Measurements from ENCODE around the gene TSPAN31.
"Not testable (repeated sequence)": the region's sequence is repeated elsewhere in the genome, so short reads cannot be mapped to it uniquely, and the experiment has no call there.

The TSPAN31 gene, protein sequence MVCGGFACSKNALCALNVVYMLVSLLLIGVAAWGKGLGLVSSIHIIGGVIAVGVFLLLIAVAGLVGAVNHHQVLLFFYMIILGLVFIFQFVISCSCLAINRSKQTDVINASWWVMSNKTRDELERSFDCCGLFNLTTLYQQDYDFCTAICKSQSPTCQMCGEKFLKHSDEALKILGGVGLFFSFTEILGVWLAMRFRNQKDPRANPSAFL

DNA sequence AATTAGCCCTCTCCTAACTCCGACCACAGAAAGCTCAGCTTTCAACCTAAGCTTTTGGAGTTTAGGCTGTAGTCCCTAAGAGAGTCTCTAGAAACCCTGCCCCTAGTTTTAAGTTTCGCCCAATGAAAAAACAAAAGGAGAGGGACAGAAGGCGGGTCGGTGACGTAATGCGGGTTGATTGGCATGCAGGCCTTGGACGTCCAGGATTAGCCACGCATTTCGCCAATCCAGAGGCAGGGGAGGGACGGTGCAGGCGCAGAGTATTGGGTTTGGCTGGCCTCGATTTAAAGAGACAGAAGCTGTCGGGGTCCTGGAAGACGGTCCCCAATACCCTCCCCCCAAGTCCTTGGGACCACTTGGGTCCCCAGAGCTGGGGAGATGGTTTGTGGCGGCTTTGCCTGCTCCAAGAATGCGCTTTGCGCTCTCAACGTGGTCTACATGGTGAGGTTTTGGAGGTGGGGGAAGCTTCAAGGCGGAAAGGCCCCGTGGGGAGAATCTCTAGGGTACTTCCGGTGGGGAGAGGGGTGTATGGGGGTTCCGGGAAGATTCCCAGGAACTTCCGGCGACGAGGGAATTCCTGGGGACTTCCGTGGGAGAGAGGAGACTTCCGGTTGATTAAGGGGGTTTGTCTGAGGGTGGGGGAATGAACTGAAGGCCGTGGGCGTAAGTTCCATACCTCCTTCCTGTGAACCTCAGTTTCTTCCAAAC lies at the start of gene TSPAN31:
Gene TSPAN31 (plus strand): TSS at position 263 of the 708 bp plus-strand sequence. CDS start 116 bp downstream, at position 379.
- peak; percentile 90 to 93 for DNase-seq (ENCODE audit: low read depth in 2 of 2)

DNA sequence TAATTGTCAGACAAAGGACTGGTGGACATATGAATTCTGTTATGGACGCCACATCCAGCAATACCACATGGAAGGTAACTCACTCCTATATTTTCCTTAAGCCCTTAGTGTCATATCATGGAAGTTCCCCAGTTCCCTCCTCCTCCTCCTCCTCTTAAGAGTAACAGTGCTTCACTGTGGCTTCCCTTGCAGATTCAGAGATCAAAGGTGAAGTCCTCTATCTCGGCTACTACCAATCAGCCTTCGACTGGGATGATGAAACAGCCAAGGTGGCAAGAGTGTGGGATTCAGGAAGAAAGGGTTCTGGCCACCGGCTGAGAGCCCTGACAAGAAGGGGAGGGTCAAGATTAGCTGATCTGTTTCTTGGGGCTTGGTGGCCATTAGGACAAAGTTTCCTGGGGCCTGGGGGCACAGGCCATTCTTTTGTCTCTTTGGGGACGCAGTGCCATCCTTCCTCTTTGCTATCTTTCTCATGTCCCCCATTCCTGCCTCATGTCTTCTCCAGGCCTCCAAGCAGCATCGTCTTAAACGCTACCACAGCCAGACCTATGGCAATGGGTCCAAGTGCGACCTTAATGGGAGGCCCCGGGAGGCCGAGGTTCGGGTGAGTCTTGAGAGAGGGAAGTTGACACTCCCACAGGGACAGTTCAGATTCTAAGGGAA lies 48.9 kb upstream of the TSPAN31 start:
- DNase-seq (ENCODE audit: low read depth in 2 of 2): no peak

DNA sequence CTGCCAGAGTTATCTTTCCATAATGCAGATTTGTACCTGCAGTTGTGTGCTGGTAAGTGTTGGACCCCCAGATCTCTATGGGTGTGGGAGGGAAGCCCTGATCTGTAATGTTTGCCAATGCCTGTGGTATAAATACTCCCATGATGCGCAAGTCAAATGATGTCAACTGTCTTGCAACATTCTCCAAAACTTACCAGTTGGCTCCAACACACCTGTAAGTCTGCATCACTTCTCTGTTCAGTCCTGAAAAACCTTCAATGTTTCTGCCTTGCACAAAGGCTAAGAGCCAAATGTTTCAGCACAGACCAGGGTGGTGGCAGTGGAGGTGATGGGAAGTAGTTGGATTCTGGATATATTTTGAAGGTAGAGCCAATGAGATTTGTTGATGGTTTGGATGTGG lies 47.8 kb upstream of the TSPAN31 start:
- no peak for DNase-seq (ENCODE audit: low read depth in 2 of 2)

DNA sequence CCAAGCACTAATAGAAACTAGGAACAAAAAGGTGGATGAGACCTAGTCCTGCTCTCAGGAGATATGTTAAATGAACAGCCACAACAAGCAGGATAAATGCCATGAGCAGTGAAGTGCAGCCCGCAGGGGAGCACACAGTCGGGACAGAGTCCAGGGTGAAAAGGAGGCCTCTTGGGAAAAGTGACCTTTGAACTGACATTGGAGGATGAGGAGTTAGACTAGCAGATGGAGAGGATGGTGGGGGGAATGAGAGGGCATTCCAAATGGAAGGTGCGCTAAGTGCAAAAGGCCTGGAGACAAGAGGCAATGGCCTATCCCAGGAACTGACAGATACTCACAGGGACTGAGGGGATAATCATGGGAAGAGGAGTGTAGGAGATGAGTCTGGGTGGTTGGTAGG lies 46.4 kb upstream of the TSPAN31 start:
- no peak for DNase-seq (ENCODE audit: low read depth in 2 of 2)

DNA sequence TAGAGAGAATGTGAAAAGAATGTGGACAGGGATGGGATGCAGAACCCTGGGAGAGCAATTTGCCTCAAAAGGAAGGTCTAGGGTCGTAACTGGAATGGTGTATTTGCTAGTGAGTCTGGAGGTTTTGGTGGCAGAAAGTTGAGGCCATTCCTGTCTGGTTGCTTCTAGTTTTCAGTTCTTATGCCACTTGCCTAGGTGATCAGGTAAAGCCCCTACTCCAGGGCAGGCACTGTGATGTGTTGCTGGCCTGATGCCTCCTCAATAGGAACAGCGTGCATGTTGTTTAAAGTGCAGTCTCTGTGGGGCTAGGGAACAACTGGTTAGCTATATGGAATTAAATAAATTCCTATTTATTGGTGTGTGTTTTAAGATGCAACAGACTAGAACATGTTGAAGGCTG lies 44.5 kb upstream of the TSPAN31 start:
- no peak for DNase-seq (ENCODE audit: low read depth in 2 of 2)

DNA sequence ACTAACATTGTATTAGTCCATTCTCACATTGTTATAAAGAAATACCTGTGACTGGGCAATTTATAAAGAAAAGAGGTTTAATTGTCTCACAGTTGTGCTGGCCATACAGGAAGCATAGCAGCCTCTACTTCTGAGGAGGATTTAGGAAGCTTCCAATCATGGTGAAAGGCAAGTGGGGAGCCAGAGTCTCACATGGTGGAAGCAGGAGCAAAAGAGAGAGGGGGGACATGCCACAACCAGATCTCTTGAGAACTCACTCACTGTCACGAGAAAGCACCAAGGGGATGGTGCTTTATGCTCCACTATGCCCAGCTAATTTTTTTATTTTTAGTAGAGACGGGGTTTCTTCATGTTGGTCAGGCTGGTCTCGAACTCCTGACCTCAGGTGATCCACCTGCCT lies 37.6 kb upstream of the TSPAN31 start:
- no peak for DNase-seq (ENCODE audit: low read depth in 2 of 2)

DNA sequence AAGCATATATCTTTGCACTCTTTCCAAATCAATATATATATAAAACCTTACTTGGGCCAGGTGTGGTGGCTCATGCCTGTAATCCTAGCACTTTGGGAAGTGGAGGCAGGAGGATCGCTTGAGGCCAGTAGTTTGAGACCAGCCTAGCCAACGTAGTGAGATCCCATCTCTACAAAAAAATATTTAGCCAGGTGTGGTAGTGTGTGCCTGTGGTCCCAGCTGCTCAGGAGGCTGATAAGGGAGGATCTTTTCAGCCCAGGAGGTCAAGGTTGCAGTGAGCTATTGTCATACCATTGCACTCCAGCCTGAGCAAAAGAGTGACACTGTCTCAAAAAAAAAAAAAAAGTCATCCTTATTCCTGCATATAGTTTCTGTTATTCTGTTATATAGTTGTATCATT lies 36.5 kb upstream of the TSPAN31 start:
- DNase-seq (ENCODE audit: low read depth in 2 of 2): no peak

DNA sequence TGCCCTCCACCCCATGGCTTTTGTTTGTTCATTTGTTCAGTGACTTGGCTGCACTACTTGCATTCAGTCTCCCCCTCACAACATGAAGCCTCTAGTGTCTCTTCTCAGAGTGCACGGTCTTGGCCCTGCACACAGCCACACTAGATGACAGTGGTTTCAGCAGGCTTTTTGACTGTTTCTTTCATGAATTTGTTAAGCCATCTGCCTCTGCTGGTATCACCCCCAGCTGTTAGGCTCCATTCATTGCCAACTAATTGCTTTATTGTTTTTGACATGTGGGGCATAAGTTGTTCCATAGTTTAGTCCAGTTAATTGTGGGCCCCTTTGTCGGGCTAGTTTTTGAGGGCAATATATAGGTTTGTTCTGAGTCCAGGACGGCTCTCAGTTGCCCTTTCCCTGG lies 32.1 kb upstream of the TSPAN31 start:
- DNase-seq (ENCODE audit: low read depth in 2 of 2): no peak

DNA sequence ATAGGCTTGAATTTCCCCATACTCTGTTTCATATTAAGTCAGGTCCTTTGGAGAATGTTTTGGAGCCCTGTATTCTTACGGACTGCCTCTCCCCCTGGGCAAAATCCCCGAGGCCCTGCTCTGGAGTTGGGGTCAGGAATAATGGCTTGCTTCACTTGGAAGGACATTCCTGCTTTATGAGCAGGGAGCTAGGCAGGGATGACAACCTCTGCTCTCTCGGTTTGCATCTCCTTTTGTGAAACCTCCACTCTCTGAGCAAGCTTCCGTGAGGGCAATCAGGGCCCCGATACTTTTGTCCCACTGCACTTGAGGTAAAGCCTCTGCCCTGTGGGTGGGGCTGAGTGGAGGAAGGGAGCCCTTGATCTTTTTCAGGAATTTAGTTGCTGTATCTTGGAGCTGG lies 31.6 kb upstream of the TSPAN31 start:
- no peak for DNase-seq (ENCODE audit: low read depth in 2 of 2)

DNA sequence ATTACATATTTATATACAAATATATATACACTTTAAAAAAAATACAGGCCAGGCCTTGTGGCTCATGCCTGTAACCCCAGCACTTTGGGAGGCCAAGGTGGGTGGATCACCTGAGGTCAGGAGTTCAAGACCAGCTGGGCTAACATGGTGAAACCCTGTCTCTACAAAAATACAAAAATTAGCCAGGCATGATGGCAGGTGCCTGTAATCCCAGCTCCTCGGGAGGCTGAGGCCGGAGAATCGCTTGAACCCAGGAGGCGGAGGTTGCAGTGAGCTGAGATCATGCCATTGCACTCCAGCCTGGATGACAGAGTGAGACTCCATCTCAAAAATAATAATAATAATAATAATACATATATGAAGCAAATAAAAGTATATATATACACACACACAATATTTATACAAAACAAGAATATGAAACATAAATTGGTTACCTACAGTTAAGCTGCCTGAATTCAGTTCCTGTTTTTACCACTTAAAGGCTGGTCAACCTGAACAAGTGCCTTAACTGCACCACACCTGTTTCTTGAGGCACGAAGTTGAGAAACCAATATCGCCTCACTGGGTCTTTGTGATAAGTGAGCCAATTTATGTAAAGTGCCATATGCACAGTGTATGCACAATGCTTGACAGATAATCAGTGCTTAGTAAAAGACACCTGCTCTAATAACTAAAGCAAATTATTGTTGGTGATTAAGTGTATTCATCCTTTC lies 29.6 kb upstream of the TSPAN31 start:
- DNase-seq (ENCODE audit: low read depth in 2 of 2): not testable (repeated sequence)

DNA sequence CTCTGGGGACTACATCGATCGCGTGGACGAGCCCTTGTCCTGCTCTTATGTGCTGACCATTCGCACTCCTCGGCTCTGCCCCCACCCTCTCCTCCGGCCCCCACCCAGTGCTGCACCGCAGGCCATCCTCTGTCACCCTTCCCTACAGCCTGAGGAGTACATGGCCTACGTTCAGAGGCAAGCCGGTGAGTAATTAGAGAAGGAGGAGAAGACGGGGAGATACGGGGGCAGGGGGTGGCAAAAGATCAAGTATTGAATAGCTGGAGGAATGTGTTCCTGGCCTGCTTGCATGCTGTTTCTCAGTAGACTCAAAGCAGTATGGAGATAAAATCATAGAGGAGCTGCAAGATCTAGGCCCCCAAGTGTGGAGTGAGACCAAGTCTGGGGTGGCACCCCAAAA lies 29.1 kb upstream of the TSPAN31 start:
- no peak for DNase-seq (ENCODE audit: low read depth in 2 of 2)

DNA sequence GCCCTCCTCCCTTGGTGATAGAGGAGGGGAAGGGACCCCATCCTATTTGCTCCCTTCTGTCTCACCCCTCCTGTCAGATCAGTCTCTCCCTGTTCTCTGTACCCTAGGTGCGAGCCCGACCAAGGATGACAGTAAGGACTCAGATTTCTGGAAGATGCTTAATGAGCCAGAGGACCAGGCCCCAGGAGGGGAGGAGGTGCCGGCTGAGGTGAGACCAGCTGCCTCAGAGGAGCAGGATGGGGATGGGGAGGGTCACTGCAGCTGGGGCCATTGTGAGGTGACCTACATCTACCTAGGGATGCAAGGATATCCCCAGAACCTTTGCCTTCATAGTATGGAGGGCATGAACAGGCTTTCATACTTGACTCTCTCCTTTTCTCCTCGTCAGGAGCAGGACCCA lies 28.5 kb upstream of the TSPAN31 start:
- DNase-seq (ENCODE audit: low read depth in 2 of 2): no peak

DNA sequence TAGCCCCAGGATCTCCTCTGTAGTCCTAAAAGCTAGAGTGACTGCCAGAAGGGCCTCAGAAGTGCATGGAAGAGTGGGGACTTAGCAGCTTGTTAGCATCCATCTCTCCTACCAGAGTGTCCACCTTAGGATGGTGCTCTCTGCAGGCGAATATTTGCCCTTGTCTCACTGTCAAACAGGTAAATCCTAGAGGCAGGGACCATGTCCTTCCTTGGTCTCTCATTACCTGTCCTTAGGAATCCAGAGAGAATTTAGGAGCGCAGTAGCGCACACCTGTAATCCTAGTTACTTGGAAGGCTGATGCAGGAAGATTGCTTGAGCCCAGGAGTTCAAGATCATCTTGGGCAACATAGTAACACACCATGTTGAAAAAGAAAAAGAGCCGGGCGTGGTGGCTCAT lies 27.7 kb upstream of the TSPAN31 start:
- no peak for DNase-seq (ENCODE audit: low read depth in 2 of 2)

DNA sequence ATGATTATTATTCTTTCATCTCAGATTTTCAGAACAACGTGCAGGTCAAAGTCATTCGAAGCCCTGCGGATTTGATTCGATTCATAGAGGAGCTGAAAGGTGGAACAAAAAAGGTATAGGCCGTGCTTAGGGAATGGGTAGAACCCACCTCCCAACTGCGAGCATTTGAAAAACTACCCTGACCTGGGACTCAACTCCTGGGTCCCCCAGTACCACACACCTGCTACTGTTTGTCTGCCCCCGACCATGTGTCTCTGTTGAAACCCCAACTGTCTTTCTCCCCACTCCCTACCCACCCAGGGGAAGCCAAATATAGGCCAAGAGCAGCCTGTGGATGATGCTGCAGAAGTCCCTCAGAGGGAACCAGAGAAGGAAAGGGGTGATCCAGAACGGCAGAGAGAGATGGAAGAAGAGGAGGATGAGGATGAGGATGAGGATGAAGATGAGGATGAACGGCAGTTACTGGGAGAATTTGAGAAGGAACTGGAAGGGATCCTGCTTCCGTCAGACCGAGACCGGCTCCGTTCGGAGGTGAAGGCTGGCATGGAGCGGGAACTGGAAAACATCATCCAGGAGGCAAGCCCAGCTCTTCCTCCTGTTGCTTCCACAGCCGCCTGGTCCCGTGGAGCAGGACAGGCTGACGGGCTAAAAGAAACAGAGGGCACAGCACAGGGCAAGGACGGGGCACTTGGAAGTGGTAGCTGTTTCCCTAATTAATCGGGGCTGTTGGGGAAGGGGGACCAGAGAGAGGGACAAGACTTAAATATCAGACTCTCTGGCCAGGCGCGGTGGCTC lies 26.8 kb upstream of the TSPAN31 start:
- DNase-seq (ENCODE audit: low read depth in 2 of 2): no peak

DNA sequence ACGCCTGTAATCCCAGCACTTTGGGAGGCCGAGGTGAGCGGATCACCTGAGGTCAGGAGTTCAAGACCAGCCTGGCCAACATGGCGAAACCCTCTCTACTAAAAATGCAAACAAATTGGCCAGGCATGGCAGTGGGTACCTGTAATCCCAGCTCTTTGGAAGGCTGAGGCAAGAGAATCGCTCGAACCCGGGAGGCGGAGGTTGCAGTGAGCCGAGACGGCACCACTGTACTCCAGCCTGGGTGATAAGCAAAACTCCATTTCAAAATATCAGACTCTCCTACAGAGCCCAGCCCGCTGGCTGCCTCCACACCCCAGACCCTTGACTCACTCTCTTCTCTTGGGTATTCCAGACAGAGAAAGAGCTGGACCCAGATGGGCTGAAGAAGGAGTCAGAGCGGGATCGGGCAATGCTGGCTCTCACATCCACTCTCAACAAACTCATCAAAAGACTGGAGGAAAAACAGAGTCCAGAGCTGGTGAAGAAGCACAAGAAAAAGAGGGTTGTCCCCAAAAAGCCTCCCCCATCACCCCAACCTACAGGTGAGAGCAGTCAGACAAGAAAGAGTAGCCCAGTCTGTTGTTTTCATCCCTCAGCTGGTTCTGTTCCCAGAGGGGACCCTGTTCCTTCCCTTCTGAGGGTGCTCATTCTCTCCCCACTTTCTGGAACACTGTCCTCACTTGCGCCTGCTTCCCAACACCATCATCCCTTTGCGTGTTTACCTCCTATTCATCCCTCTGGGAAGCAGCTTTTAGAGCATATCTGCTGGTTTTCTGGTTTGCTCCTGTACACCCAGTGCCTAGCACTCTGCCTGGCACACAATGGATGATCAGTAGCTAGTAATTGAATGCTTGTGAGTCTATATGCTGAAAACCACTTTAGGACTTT lies 26.0 kb upstream of the TSPAN31 start:
- no peak for DNase-seq (ENCODE audit: low read depth in 2 of 2)

DNA sequence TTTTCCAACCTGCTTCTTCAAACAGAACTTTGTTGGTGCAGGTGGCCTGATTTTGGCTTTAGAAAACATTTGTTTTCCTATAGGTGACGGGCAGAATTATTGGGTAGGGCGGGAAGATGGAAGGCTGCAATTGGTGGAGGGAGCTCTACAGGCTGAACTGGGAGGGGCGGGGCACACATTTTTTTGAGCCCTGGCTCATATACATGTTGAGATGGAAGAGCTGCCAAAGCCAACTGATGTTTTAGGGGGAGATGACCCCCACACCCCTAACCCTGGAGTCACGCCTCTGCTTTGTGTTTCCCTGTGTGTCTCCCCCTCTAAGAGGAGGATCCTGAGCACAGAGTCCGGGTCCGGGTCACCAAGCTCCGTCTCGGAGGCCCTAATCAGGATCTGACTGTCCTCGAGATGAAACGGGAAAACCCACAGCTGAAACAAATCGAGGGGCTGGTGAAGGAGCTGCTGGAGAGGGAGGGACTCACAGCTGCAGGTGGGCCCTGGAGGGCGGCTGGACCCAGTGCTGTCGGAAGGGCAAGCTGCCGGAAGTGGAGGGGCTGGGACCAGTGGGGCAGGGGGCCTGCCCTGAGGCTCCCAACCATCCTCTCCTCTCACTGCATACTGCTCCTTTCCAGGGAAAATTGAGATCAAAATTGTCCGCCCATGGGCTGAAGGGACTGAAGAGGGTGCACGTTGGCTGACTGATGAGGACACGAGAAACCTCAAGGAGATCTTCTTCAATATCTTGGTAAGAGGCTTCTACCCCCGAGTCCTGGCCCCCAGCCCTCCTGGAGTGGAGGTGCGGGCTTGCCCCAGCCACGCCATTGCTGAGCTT lies 24.8 kb upstream of the TSPAN31 start:
- no peak for DNase-seq (ENCODE audit: low read depth in 2 of 2)

DNA sequence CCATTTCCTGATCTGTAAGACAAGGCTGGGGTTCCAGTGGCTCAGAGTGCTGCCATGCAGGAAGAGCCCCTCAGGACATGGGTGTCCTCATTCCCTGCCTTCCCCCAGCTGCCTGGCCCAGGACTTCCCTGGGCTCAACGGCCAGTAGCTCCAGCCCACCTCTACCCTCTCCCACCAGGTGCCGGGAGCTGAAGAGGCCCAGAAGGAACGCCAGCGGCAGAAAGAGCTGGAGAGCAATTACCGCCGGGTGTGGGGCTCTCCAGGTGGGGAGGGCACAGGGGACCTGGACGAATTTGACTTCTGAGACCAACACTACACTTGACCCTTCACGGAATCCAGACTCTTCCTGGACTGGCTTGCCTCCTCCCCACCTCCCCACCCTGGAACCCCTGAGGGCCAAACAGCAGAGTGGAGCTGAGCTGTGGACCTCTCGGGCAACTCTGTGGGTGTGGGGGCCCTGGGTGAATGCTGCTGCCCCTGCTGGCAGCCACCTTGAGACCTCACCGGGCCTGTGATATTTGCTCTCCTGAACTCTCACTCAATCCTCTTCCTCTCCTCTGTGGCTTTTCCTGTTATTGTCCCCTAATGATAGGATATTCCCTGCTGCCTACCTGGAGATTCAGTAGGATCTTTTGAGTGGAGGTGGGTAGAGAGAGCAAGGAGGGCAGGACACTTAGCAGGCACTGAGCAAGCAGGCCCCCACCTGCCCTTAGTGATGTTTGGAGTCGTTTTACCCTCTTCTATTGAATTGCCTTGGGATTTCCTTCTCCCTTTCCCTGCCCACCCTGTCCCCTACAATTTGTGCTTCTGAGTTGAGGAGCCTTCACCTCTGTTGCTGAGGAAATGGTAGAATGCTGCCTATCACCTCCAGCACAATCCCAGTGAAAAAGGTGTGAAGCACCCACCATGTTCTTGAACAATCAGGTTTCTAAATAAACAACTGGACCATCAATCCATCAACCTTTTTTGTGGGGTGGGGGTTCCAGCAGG lies 23.9 kb upstream of the TSPAN31 start:
- no peak for DNase-seq (ENCODE audit: low read depth in 2 of 2)

DNA sequence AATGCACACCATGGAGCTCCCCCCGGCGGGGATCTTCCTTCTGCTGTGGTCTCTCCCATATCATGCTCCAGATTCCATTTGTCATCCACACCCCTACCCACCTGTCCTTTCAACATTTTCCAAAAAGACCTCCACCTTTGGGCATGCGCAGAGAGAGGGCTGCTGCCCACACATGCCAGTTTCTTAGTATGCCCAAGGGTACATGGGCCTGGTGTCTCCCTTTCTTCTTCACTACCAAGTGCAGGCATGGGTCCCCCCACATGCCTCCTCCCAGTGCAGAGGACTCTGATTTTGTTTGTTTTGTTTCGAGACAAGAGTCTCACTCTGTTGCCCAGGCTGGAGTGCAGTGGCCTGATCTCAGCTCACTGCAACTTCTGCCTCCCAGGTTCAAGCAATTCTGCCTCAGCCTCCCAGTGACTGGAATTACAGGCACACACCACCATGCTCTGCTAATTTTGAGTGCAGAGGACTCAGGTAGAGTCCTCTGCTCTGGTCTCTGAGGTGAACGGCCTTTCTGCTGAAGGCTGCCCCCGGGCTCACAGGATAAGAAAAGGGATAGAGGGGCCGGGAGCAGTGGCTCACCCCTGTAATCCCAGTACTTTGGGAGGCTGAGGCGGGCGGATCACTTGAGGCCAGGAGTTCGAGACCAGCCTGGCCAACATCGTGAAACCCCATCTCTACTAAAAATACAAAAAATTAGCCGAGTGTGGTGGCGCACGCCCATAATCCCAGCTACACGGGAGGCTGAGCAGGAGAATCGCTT lies 22.8 kb upstream of the TSPAN31 start:
- not testable (repeated sequence) for DNase-seq (ENCODE audit: low read depth in 2 of 2)
